K562 (cell line): Measurements from ENCODE around the gene ROMO1. TPM values are rescaled to one million over a fixed set of nuclear protein-coding genes. Genes with fewer than 3 reads are reported as not detected.

Experiments used
- ARID3A ChIP-seq: IDR thresholded peaks from 2 replicates; pipeline ENCODE4 v1.6.1; 2012; ENCODE audit warnings: low read depth, low read length, improper control_type of control experiment, borderline replicate concordance
- CBFB ChIP-seq: sonication (generic); formaldehyde crosslinking; IDR thresholded peaks from 2 replicates; pipeline ENCODE4 v1.4.0; 2020; ENCODE audit warnings: mild to moderate bottlenecking, missing genetic modification reagents
- CBX3 ChIP-seq, 2 experiments: IDR thresholded peaks; 1 replicate in 1 of 2; 2 replicates in 1 of 2; pipeline ENCODE4 v1.6.1; 2012; ENCODE audit warnings: inconsistent platforms in 2 of 2, low read length in 2 of 2, borderline replicate concordance in 1 of 2, control low read depth in 1 of 2
- CCNT2 ChIP-seq: IDR thresholded peaks from 2 replicates; pipeline ENCODE4 v1.6.1; 2011; ENCODE audit warnings: borderline replicate concordance, low read depth, mild to moderate bottlenecking, moderate library complexity, mixed read lengths, low read length; ENCODE audit not compliant: insufficient read length; ENCODE audit errors: extremely low read depth
- COPS2 ChIP-seq: fragments of 450-650 bp; conservative IDR thresholded peaks from 2 replicates; pipeline ENCODE4 v1.6.1; 2016; ENCODE audit warnings: mild to moderate bottlenecking, moderate library complexity
- E2F4 ChIP-seq: sonication (generic); formaldehyde crosslinking; IDR thresholded peaks from 2 replicates; pipeline ENCODE4 v1.8.0; 2022; ENCODE audit warnings: mild to moderate bottlenecking, low read depth, missing genetic modification reagents
- ETV5 ChIP-seq: sonication (generic); formaldehyde crosslinking; IDR thresholded peaks from 2 replicates; pipeline ENCODE4 v1.4.0; 2020; ENCODE audit warnings: low read depth, mild to moderate bottlenecking, missing genetic modification reagents
- GTF2E2 ChIP-seq: fragments of 200-800 bp; sonication (Bioruptor generic); IDR thresholded peaks from 2 replicates; pipeline ENCODE4 v1.6.1; 2016; ENCODE audit warnings: missing genetic modification characterization, missing compliant biosample characterization
- HMG20B ChIP-seq: fragments of 250-450 bp; sonication (Bioruptor Pico); IDR thresholded peaks from 2 replicates; pipeline ENCODE4 v1.5.0; 2021; ENCODE audit warnings: mild to moderate bottlenecking
- HMGN3 ChIP-seq: IDR thresholded peaks from 2 replicates; pipeline ENCODE4 v1.6.1; 2011; ENCODE audit warnings: borderline replicate concordance, low read depth, mild to moderate bottlenecking, mixed read lengths, low read length; ENCODE audit not compliant: insufficient read length; ENCODE audit errors: extremely low read depth
- LEF1 ChIP-seq: fragments of 450-650 bp; IDR thresholded peaks from 2 replicates; pipeline ENCODE4 v1.6.1; 2016; ENCODE audit warnings: mild to moderate bottlenecking
- MLLT1 ChIP-seq, 2 experiments: fragments of 450-650 bp; IDR thresholded peaks; 2 replicates each; pipeline ENCODE4 v1.6.1; 2016
- MXI1 ChIP-seq: IDR thresholded peaks from 2 replicates; pipeline ENCODE4 v1.6.1; 2011; ENCODE audit warnings: low read depth, mild to moderate bottlenecking, improper control_type of control experiment, low read length
- NR4A1 ChIP-seq, 2 experiments: fragments of 250-450 bp in 1 of 2; fragments of 450-650 bp in 1 of 2; sonication (Bioruptor Pico) in 1 of 2; IDR thresholded peaks; 2 replicates each; pipeline versions ENCODE4 v1.4.0 to v1.6.1; 2016 to 2020; ENCODE audit warnings: mild to moderate bottlenecking in 2 of 2, missing compliant biosample characterization in 1 of 2, missing genetic modification characterization in 1 of 2, moderate library complexity in 1 of 2
- POLR2AphosphoS5 ChIP-seq: IDR thresholded peaks from 2 replicates; pipeline ENCODE4 v1.6.1; 2011; ENCODE audit warnings: mild to moderate bottlenecking, low read depth, low read length, moderate library complexity; ENCODE audit not compliant: control insufficient read depth, insufficient read depth
- SMAD2 ChIP-seq: fragments of 150-350 bp; IDR thresholded peaks from 2 replicates; pipeline ENCODE4 v1.6.1; 2014; ENCODE audit warnings: low read depth, mild to moderate bottlenecking, low read length
- TBP ChIP-seq: optimal IDR thresholded peaks from 2 replicates; pipeline ENCODE3; 2011; ENCODE audit warnings: low read depth, low read length, improper control_type of control experiment
- ZBTB12 ChIP-seq: fragments of 250-450 bp; sonication (Bioruptor Pico); IDR thresholded peaks from 2 replicates; pipeline ENCODE4 v1.4.0; 2020
- ZNF146 ChIP-seq: IDR thresholded peaks from one replicate; pipeline ENCODE4 v1.6.1; 2018; ENCODE audit warnings: missing compliant biosample characterization; ENCODE audit not compliant: unreplicated experiment
- ZNF384 ChIP-seq: IDR thresholded peaks from 2 replicates; pipeline ENCODE4 v1.6.1; 2012; ENCODE audit warnings: low read depth, low read length, improper control_type of control experiment
- ZZZ3 ChIP-seq: fragments of 450-650 bp; IDR thresholded peaks from 2 replicates; pipeline ENCODE4 v1.6.1; 2016; ENCODE audit warnings: antibody characterized with exemption, mild to moderate bottlenecking, moderate library complexity
- polyA plus RNA-seq, 8 experiments: library from polyadenylated mRNA; depleted of rRNA in 4 of 8; stranded (reverse) in 5 of 8; unstranded in 3 of 8; fragments of >200 nt; fragmentation: Nextera tagmentation in 2 of 8; fragmentation: Illumina TruSeq in 1 of 8; extraction: Ambion mirVana in 2 of 8; extraction: Trizol in 1 of 8; gene quantifications; 2 replicates each; pipeline versions ENCODE4 v1.2.1 to v1.2.3, GENCODE V29; 2011 to 2014; ENCODE audit warnings: inconsistent platforms in 1 of 8, missing spikeins in 1 of 8
- total RNA-seq, 7 experiments: library from RNA; depleted of rRNA in 6 of 7; stranded (reverse); fragments of >200 nt in 6 of 7; fragmentation: Illumina TruSeq in 2 of 7; extraction: Trizol in 2 of 7; gene quantifications; 2 replicates each; pipeline versions ENCODE4 v1.2.1 to v1.2.3, GENCODE V29; 2011 to 2021; ENCODE audit warnings: low replicate concordance in 1 of 7

The ROMO1 gene
- total and polyA plus RNA-seq, 9 of the 15 experiments (the other 6 are each of a cell fraction or from before 2014, with no cell fraction given): 31.8 to 741 (median 226) TPM

GRCh38 chr20:35741892-35742740 is 42.9 kb downstream of the ROMO1 start, which contains the start of gene RBM39 (continued):
- TF ChIP-seq ZBTB12 (CRISPR knock-in tag): peak; percentile 72
- no peak for TF ChIP-seq TBP
- TF ChIP-seq HMGN3: peak; percentile 68
- TF ChIP-seq CBX3 (IDR thresholded peaks at IDR 0.05; ENCODE audit: borderline replicate concordance in 1 of 2, low read length in 2 of 2): no peak; a peak in 1 of 3 replicates
- peak; percentile 92 for TF ChIP-seq ZZZ3
- peak; percentile 94 for TF ChIP-seq POLR2AphosphoS5
- no peak for TF ChIP-seq COPS2
- TF ChIP-seq HMG20B: no peak
- TF ChIP-seq E2F4: no peak
- peak; percentile 55 for TF ChIP-seq CCNT2
- TF ChIP-seq CBFB: no peak
- TF ChIP-seq ZNF384: no peak
- TF ChIP-seq ARID3A: no peak; the same call in 1 of the 2 replicates
- TF ChIP-seq LEF1: peak; percentile 77
- TF ChIP-seq NR4A1 (CRISPR knock-in tag; IDR thresholded peaks at IDR 0.05): no peak
- TF ChIP-seq NR4A1 (tag; IDR thresholded peaks at IDR 0.05): 0 out of 2 replicates have a peak, but pooled peaks have one; percentile 37
- peak; percentile 89 to 93 for TF ChIP-seq MLLT1 (IDR thresholded peaks at IDR 0.05)
- peak; percentile 93 for TF ChIP-seq GTF2E2 (tag)
- peak; percentile 91 for TF ChIP-seq MXI1
- TF ChIP-seq ETV5 (CRISPR knock-in tag): peak; percentile 24; the same call in 1 of the 2 replicates
- no peak for TF ChIP-seq ZNF146 (CRISPR knock-in tag)
- no peak for TF ChIP-seq SMAD2
